ENCODE data around the gene SIPA1L3.
"Not testable (repeated sequence)": the region's sequence is repeated elsewhere in the genome, so short reads cannot be mapped to it uniquely, and the experiment has no call there.

The SIPA1L3 gene

DNA sequence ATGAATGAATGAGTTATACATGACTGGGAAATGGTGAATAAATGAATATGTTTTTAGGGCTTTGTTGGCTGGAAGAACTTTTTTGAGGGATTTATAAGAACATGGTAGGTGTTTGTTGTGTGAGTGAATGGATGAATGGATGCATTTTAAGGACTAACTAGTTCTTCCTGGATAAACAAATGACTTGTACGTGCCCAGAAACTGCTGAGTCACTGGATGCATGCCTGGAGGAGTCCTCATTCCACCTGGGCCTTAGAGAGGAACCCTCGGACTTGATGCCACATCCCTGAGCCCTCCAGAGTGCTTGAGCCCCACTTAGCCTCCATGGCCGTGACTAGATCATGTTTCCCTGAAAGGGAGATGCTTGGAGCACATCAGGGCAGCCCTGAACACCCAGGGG, 163.6 kb downstream of the SIPA1L3 start:
- Histone ChIP-seq H3K4me2 (no peak overlapping the region), H3K4me3 (IDR thresholded peaks at IDR 0.05; ENCODE audit: insufficient read depth, low read depth, low read length) (no peak overlapping the region)

DNA sequence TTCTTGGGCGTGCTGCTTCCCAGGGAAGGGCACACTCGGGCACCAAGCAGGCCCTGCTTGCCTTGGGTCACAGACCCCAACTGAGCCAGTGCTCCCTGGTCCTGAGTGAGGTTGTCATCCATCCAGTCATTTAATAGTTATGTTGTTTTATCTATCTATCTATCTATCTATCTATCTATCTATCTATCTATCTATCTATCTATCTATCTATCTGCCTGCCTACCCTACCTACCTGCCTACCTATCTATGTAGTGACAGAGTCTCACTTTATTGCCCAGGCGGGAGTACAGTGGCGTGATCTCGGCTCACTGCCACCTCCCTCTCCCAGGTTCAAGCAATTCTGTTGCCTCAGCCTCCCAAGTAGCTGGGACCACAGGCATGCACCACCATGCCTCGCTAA, 164.0 kb downstream of the SIPA1L3 start:
- not testable (repeated sequence) for H3K27me3 ChIP-seq (ENCODE audit: insufficient read depth, low read depth); H3K4me1 ChIP-seq (ENCODE audit: low read depth, poor library complexity, severe bottlenecking); H3K9ac ChIP-seq; H4K20me1 ChIP-seq (ENCODE audit: insufficient read depth); H3K27ac ChIP-seq; H3K79me2 ChIP-seq (ENCODE audit: insufficient read depth, low read depth); H3K4me3 ChIP-seq (IDR thresholded peaks at IDR 0.05; ENCODE audit: insufficient read depth, low read depth, low read length); H2AFZ ChIP-seq (ENCODE audit: low read depth); H3K4me2 ChIP-seq; H3K36me3 ChIP-seq (ENCODE audit: insufficient read depth)

More for the DNA sequence above, 163.6 kb downstream of the SIPA1L3 start:
- TF ChIP-seq, protein P1, sequence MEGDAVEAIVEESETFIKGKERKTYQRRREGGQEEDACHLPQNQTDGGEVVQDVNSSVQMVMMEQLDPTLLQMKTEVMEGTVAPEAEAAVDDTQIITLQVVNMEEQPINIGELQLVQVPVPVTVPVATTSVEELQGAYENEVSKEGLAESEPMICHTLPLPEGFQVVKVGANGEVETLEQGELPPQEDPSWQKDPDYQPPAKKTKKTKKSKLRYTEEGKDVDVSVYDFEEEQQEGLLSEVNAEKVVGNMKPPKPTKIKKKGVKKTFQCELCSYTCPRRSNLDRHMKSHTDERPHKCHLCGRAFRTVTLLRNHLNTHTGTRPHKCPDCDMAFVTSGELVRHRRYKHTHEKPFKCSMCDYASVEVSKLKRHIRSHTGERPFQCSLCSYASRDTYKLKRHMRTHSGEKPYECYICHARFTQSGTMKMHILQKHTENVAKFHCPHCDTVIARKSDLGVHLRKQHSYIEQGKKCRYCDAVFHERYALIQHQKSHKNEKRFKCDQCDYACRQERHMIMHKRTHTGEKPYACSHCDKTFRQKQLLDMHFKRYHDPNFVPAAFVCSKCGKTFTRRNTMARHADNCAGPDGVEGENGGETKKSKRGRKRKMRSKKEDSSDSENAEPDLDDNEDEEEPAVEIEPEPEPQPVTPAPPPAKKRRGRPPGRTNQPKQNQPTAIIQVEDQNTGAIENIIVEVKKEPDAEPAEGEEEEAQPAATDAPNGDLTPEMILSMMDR (conservative IDR thresholded peaks at IDR 0.05; ENCODE audit: low read depth, low read length): no peak
- Histone ChIP-seq H3K27me3 (ENCODE audit: insufficient read depth, low read depth) (no peaks in the 10 kb centered on the region), H3K27ac (no peak overlapping the region), H2AFZ (ENCODE audit: low read depth) (no peak overlapping the region), H3K36me3 (ENCODE audit: insufficient read depth) (no peaks in the 10 kb centered on the region), H4K20me1 (ENCODE audit: insufficient read depth) (no peaks in the 10 kb centered on the region), H3K79me2 (ENCODE audit: insufficient read depth, low read depth) (no peaks in the 10 kb centered on the region), H3K4me1 (ENCODE audit: low read depth, poor library complexity, severe bottlenecking) (no peaks in the 10 kb centered on the region), H3K9ac (no peak overlapping the region)

DNA sequence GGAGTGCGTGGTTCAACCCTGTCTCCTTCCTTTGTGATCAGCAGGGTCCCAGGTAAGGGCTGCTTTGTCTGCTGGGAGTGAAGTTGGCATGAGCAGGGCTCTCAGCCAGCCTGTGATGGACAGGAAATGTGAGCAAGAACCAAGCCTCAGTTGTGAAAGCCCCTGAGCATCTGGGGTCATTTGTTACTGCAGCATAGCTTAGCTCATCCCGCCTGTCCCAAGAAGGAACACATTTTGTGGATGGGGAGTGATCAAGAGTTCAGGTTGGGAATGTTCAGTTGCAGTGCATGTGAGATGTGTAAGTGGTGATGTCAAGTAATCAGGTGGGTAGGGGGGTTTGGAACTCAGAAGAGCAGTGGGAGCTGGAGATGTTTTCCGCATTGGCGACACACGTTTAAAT, 164.6 kb downstream of the SIPA1L3 start:
- no peaks in the 10 kb centered on the region for H3K36me3 ChIP-seq (ENCODE audit: insufficient read depth)
- no peak overlapping the region for H3K4me2 ChIP-seq
- no peak overlapping the region for H2AFZ ChIP-seq (ENCODE audit: low read depth)
- H3K27me3 ChIP-seq (ENCODE audit: insufficient read depth, low read depth): no peaks in the 10 kb centered on the region
- H3K4me3 ChIP-seq (IDR thresholded peaks at IDR 0.05; ENCODE audit: insufficient read depth, low read depth, low read length): no peak overlapping the region
- H3K79me2 ChIP-seq (ENCODE audit: insufficient read depth, low read depth): no peaks in the 10 kb centered on the region
- no peak overlapping the region for H3K27ac ChIP-seq
- no peak overlapping the region for H3K9ac ChIP-seq
- H4K20me1 ChIP-seq (ENCODE audit: insufficient read depth): no peaks in the 10 kb centered on the region
- H3K4me1 ChIP-seq (ENCODE audit: low read depth, poor library complexity, severe bottlenecking): no peaks in the 10 kb centered on the region
- TF ChIP-seq, protein P1 (conservative IDR thresholded peaks at IDR 0.05; ENCODE audit: low read depth, low read length): no peak

DNA sequence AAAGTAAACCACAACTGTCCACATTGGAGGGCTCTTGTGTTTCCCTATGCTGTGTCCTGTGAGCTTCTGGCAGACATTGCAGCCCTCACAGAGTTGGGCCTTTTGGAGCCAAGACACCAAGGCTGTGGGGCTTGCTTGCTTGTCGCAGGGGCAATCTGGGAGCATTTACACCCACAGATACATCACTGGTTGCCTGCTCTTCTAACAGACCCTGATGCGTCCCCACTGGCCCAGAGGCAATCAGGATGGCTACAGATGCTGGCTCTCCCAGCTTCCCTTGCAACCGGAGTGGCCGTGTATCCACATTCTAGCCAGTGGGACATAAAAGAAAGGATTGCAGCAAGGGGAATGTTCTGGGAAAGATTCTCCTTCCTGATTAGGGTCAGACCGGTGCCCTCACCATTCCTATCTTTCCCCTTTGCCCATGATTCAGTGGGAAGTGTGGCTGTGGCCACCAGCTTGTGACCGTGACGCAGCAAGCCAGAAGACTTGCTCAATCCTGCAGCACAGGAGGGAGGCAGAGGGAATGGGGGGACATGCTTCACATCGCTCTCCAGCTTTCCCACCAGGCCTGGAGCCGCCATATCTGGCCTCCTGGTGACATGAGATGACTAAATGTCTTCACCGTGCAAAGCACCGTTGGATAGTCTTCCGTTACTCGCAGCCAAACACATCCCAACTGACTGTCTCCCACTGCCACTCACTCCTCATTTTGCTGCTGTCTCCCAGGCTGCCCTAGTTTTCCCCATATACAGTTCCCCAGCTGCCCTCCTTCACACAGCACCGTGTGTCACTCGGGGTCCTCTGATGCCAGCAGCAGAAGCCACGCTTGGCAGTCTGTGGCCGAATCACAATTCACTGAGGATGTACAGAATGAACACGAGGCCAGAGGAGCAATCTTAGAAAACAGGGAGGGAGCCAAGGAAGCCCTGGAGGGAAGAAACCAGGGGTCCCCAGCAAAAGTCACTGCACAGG, 166.1 kb downstream of the SIPA1L3 start:
- H3K27ac ChIP-seq: no peak overlapping the region
- no peak overlapping the region for H3K4me2 ChIP-seq
- no peaks in the 10 kb centered on the region for H4K20me1 ChIP-seq (ENCODE audit: insufficient read depth)
- no peak overlapping the region for H3K9ac ChIP-seq
- H3K79me2 ChIP-seq (ENCODE audit: insufficient read depth, low read depth): no peaks in the 10 kb centered on the region
- no peaks in the 10 kb centered on the region for H3K36me3 ChIP-seq (ENCODE audit: insufficient read depth)
- H3K4me3 ChIP-seq (IDR thresholded peaks at IDR 0.05; ENCODE audit: insufficient read depth, low read depth, low read length): no peak overlapping the region
- H2AFZ ChIP-seq (ENCODE audit: low read depth): no peak overlapping the region
- H3K4me1 ChIP-seq (ENCODE audit: low read depth, poor library complexity, severe bottlenecking): no peaks in the 10 kb centered on the region
- TF ChIP-seq, protein P1 (conservative IDR thresholded peaks at IDR 0.05; ENCODE audit: low read depth, low read length): no peak
- no peaks in the 10 kb centered on the region for H3K27me3 ChIP-seq (ENCODE audit: insufficient read depth, low read depth)

All from KMS-11 (cell line).